NCI-H2081 (cell line): ENCODE data around the gene OR4D2.

Experiments
- DNase-seq, 2 experiments: peaks; one replicate each; lab custom pipeline; 2025; lab: John Stamatoyannopoulos, UW

Gene OR4D2

DNA sequence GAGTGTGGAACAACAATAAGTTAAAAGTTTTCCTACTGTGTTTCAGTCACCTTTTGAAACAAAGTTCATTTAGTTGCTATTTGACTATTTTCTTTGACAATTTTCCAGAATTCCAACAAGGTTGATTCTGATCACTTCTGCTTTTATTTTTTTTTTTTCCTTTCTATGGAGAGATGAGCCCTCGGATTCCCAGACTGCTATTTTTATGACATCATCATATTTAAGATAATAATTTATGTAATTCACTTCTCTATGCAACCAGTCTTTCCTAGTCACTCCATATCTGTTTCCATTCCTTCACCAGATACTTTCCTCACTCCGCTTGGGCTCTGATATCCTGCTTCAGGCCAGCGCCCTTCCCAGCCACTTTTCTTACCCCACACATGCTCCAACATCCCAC is 8.1 kb downstream of the OR4D2 start:
- DNase-seq, result no peak

DNA sequence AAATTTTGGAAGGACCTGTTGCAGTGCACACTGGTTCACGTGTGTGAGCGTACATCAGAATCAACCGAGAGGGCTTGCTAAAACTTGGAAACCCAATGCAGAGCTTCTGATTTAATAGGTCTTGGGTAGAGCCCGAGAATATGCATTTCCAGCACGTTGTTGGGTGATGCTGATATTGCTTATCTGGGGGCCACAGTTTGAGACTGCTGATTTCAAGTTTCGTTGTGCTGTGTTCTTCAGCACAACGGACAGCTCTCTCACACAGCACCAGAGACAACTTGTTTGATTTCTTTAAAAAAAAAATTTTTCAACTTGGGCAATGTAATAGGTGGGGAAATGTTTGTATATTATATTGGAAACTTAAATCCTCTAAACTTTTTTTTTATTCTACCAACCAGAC is 9.4 kb downstream of the OR4D2 start:
- DNase-seq, result no peak

DNA sequence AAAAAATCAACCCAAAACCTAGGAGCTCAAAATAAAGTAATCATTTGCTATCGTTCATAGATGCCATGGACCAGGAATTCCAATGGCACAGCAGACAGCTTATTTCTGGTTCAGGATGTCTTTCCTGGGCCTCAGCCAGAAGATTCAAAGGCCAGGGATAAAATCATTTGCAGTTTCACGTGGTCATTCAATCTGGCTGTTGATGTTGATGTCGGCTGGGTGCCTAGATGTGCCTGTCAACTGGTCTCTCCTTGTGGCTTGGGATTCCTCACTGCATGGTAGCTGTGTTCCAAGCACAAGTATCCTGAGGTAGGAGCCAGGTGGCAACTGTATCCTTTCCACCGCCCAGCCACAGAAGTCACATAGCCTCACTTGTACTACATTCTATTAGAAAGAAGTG is 15.0 kb downstream of the OR4D2 start:
- no peak for DNase-seq

DNA sequence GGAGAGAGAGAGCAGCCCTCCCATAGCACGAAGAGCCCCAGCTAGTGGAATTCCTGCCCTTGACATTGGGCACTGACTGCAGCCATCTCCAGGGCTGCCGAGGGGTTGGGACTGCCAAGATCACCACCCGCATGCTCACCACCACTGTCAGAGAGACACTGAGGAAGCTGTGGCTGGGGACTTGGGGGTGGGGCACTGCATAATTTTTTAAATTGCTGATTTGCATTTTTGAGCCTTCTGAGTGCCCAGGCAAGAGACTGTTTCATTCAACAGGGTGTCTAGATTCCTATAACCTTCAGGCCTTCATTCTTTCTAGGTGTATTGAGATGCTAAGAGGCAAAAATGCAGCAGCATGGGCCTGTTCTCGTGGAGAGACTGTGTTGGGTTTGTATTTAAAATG is 16.7 kb downstream of the OR4D2 start:
- no peak for DNase-seq

DNA sequence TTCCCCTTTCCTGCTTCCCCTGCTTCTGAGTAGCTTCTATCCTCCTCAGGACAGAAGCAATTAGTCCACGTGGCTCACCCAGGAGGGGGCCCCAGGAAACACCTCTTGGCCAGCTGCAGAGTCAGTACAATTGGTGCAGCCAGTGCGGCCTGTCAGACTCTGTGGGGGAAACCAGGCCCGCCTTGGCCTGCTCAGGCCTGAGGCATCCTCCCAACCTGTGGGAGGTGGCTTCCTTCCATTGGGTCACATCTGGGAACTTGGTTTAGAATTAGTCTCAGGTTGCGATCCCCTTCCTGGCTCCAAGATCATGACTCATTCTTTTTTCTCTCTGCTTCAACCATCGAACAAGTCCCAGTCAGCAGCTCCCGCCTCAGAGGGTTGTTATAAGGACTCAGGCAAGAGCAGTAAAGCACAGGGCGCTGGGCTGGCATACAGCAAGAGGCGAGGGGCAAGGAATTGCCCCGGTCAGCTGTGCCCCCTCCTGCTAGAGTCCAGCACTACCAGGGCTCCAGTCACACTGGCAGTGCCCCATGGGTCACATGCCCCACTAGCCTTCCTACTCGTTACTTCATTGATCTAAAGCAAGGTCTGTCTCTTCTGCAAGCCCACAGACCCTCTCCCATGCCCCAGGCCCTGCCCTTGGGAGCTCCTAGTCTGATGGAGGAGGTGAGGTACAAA is 17.7 kb downstream of the OR4D2 start:
- no peak for DNase-seq

DNA sequence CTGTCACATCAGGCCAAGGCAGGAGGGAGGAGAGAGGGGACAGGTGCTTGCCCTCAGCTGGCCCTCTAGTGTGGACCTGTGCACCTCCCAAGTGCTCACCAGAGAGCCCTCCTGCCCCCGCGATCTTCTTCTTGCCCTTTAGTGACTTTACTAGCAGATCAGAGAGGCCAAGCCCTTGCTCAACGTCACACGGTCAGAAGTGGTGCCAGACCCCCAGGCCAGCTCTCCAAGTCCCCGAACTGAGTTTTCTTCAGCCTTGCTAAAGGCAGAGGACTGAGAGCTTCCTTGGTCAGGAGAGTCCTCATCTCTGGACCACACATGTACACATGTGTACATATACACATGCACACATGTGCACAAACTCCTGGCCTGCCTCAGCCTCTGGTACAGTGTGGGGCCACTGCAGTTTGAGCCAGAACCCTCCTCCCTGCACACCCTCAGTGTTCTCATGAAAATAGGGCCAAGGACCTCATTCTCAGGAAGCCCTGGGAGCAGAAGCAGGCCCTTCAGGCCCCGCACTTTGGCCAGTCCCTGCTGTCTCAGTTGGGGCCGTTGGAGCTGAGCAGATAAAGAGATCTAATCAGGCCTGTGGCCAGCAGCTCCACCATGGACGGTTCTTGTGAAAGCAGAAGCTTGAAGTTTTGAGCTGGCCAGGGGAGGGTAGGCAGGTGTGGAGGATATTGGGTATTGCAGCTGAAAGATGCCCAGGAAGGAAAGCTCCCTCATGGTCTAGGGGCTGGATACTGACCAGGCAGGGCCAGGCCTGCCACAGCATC is 18.4 kb downstream of the OR4D2 start:
- no peak for DNase-seq

DNA sequence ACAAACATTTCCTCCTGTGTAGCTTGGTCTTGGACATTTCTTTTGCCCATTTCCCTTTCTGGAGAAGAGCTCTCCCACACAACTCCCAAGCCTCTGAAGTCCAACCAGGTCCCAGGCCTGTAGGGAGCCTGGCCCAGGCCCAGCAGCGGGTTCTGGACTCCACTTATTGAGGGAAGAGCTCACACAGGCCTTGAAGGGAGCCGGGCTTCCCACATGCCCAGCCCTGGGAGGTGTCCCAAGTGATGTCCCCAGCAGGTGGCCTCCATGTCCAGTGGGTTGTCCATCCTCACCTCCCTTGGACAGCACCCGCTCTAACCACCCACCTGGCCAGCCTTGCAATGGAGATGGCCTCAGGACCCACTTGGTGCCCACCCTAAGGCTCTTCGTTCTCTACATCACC is 19.8 kb downstream of the OR4D2 start:
- DNase-seq, result no peak

DNA sequence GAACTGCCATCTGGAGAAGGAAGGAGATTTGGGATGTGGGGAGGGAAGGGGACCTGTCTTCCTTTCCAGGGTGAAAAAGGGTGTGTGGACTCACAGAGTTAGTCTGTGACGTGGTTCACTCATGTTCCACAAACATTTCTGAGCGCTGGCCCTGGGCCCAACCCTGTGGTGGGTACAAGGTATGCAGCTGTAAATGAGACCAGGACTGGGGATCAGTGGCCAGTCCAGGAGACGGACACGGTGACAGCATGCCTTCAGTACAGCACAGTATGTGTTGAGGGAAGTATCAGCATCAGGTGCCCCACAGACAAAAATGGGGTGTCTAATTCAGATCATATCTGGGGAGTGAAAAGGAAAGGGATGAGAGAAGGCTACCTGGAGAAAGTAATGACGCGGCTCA is 20.3 kb downstream of the OR4D2 start:
- no peak for DNase-seq

DNA sequence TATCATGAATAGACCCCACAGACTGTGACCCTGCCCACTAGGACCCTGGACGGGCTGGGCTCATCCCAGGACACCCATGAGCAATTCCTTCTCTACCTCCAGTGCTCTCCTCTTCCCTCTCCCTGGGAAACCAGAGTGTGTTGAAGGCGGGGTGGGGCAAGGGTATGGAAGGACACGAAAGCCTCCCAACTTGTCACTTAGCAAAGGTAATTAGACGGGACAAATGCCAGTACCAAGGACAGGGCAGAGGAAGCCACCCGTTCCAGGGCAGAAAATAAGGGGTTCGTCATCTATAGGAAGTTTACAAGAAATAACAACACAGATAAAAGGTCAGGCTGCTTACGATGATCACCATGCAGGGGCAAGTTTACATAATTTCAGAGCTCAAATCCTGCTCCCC is 20.9 kb downstream of the OR4D2 start:
- DNase-seq, result no peak

DNA sequence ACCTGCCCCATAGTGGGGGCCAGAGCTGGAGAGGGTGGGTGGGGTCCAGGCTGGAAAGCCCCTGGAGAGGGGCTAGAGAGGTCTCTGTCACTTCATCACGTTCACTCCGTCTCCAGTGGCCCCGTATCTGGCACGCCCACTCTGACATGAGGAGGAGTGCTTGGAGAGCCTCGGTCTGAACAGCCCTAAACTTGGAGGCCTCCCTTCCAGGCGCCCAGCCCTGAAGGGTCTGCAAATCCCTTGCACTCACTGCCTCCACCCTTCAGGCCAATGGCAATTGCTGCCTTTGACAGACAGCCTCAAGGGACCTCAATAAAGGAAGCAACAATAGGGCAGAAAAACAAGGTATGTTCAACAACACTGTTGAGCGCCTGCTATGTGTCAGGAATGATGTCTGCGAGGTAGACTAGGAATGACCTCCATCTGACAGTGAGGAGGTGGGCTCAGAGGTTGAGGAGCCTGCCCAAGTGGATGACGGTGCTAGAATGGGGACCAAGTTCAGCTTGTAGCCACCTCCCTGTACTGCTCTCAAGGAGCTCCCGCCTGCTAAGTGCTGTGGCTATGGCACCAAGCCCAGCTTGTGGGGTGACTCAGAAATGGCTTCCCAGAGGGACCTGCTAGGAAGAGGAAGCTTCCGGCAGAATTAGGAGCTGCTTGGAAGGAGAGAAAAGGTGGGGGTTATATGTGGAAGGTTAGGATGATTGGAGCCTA is 22.8 kb downstream of the OR4D2 start:
- no peak for DNase-seq

DNA sequence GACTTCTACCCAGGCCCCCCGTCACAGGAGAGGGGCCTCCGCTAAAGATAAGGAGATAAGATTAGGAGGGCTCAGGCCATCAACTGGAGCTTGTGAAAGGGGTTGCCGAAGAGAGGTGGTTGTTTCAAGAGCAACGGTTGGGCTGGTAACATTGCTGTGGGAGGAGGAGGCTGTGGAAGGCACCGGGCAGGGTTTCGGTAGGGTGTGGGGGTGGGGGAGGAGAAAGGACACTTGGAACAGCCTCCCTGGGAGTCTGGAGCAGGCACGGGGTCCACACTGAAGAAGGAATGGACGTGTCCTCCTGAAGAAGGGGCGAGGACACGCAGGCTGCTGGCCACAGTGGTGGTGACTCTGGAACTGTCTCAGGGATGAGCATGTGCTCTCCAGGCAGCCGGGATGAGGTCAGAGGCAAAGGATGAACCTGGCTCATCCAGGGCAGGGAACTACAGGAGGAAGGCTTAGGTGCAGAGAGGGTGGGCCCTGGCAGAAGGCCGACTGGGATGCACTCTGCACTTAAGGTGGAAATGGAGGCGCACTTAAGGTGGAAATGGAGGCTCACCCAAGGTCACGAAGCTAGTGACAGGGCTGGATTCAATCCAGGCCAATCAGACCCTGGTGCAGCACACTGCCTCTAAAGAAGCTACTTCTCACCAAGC is 24.6 kb downstream of the OR4D2 start:
- DNase-seq, result no peak

DNA sequence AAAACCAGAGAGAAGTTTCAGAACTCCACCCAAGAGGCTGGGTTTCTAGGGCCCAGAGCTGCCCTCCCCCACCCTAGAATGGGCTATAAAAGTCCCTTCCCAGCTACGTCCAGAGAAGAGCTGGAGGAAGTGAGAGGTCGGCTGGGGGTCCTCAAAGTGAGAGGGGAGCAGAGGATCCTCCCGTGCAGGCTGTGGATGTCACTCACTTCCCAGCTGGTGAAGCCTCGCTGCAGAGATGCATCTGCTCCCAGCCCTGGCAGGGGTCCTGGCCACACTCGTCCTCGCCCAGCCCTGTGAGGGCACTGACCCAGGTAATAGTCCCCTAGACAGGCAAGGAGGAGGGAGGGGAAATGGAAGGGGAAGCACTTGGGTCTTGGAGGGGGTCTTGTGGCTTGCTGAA is 25.8 kb downstream of the OR4D2 start, which contains the start of gene EPX:
Gene EPX (plus strand): TSS at position 115 of the 400 bp plus-strand sequence. CDS start 121 bp downstream, at position 236.
- DNase-seq, result no peak

DNA sequence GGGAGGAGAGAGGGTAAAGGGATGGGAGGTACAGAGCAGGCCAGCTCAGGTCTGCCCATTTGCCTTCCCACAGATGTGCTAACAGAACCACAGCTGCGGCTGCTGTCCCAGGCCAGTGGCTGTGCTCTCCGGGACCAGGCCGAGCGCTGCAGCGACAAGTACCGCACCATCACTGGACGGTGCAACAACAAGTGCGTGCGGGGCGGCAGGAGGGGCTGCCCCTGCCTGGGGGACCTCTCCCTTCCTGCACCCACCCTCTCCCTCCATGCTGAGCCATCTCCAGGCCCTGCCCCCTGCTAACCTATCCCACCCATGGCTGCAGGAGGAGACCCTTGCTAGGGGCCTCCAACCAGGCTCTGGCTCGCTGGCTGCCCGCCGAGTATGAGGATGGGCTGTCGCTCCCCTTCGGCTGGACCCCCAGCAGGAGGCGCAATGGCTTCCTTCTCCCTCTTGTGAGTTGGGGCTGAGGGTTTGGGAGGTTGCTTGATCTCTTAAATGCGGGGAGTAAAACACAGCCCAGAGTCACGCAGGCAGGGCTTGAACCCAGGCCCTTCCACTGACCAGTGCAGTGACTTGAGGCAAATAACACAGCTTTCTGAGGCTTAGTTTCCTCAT is 27.0 kb downstream of the OR4D2 start:
- no peak for DNase-seq

DNA sequence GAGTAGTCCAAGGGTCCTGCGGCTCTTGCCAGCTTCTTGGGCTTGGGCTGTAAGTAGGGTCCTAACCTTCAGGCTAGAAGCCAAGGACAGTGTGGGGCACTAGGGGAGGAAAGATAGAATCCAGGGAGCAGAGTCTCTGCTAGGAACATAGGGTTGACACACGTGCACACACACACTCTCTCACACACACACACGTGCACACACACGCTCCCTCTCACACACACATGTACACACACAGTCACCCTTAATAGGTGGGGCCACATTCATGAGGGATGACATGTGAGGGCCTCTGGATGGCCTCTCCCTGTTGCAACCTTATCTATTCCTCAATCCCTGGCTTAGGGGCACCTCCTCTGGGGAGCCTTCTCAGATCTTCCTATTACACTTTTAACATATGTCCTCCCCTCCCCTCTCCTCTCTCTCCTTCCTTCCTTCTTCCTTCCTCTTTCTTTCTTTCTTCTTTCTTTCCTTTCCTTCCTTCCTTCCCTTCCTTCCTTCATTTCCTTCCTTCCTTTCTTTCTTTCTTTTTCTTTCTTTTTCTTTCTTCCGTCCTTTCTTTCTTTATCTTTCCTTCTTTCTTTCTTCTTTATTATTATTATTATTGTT is 28.8 kb downstream of the OR4D2 start:
- no peak for DNase-seq

DNA sequence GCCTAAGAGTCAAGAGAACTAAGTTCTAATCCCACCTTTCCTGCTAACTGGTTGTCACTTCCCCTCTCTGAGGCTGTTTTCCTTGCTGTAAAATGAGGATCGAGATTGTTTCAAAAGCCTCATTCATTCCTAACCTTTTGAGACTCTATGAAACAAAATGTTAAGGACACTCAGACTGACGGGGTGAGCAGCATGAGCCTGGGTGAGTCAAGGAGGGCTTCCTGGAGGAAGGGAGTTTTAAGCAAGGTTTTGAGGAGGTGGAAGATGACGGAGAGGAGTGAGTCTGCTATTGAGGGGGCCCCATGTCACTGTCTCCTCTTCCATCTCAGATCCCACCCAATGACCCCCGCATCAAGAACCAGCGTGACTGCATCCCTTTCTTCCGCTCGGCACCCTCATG is 29.8 kb downstream of the OR4D2 start:
- DNase-seq, result no peak

DNA sequence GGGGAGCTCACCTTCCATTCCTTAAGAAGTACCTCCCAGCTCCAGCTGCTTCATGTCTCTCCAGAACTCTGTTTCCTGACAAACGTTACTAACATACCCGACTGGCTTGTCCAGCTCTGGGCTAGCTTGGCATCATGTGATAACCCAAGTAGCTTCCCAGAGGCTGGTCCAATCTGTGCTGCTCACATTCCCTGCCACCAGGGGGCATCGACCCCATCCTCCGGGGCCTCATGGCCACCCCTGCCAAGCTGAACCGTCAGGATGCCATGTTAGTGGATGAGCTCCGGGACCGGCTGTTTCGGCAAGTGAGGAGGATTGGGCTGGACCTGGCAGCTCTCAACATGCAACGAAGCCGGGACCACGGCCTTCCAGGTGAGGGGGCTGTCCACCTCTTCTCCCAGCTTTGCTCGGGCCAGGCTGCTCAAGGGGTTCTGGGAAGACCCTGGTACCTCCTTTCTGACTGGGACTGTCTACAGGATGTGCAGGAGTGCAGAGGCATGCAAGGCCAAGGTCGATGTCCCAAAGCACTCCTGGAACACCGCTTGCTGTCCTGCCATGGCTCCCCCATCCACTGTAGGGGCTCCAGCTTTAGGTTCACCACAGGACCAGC is 33.3 kb downstream of the OR4D2 start:
- peak; percentile 7 to 46 for DNase-seq

DNA sequence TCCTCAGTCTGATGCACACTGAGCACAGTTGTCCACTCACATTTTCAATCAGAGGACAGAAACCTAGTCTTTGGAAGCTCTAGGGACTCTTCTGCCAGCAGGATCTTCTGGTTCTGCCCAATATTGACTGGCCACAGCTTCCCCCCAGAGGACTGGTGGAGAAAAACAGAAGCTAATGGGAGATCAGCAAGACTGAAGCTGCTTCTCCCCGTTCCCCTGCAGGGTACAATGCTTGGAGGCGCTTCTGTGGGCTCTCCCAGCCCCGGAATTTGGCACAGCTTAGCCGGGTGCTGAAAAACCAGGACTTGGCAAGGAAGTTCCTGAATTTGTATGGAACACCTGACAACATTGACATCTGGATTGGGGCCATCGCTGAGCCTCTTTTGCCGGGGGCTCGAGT is 36.1 kb downstream of the OR4D2 start:
- DNase-seq, result no peak

DNA sequence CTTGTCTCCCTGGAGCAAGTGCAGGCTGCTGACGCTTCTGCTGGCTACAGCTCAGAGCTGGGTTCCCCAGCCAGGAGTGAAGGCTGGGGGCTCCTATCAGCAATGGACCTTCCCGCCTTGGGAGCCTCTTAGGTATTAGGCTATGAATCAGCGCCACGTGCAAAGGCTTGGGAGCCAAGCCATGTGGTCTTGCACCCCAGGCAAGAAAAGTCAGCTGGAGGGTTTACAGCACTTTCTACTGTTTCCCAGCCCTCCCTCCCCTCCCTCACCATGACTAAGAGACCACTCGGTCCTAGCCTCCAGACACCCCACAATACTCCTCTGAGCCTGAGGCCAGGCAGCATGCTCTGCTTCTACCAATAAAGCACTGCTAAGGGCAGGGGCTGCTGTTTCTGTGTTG is 38.0 kb downstream of the OR4D2 start:
- no peak for DNase-seq

DNA sequence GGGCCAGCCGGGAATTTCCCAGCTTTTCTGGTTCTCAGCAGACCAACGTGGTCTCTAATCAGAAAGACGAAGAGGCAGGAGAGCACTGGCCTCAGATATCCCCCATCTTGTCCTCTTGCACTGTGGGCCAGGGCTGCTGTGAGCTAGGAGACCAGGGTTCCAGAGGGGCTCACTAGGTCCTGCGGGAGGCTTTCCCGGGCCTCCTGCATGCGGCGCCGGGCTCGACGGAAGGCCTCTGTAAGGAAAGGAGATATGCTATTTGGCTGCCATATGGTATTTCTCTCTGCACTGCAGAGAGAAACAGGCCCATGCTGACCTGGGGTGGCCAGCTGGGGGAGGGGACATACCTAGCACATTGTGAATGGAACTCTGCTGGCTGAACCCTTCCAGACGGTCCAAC is 39.2 kb downstream of the OR4D2 start:
- DNase-seq, result no peak

DNA sequence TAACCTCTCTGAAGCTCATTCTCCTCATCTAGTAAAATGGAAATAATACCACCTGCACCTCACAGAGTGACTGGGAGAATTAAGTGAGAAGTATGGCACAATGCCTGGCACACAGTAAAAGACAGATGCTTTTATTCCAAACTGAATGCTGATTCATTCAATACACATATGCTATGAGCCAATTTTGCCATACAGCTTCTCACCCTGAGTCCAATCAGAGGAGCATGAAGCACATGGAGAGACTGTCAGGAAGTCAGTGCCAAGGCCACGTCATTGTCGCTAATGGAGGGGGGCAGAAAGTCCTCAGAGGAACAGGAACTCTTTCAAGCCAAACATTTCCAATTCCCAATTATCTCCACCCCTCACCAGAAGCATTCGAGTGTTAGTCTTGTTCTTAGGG is 40.7 kb downstream of the OR4D2 start:
- no peak for DNase-seq

DNA sequence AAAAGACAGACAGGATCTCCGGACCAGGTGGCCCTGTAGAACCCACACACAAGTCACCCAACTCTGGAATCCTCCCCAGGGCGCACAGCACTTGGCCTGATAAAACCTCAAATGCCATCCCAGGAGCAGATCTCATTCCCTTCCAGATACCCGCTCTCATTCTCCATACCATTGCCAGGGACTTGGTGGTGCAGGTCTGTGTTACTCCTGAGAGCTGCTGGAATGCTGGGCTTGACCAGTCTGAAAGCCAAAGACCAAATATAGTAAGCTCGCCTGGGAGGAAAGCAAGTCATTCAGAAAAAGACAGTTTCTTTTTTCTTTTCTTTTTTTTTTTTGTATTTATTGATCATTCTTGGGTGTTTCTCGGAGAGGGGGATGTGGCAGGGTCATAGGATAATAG is 41.6 kb downstream of the OR4D2 start:
- no peak for DNase-seq
